Glomerular visceral epithelial cell (primary cell): ENCODE data around the gene ESR2.
"Not testable (repeated sequence)": the region's sequence is repeated elsewhere in the genome, so short reads cannot be mapped to it uniquely, and the experiment has no call there.

Experiments
- DNase-seq: peaks from one replicate; pipeline ENCODE4 v3.0.0-alpha.2; 2016; ENCODE audit errors: extremely low spot score

The ESR2 gene

DNA sequence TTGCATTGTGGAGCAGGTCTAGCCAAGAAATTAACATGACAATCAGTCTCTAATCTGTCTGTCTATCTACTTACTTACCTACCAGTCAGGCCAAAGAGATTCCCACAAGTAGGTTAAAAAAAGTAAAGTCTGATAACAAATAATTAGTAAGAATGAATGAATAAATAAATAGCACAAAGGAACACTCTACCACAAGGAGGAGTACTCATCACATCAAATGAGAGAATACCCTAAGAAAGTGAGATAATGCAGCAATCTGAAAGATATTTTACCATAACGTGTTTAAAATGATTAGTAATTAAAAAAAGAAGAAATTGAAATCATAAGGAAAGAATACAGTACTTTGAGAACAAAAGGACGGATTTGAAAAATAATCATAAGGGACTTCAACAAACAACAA, 254.1 kb downstream of the ESR2 start:
- no peak for DNase-seq

DNA sequence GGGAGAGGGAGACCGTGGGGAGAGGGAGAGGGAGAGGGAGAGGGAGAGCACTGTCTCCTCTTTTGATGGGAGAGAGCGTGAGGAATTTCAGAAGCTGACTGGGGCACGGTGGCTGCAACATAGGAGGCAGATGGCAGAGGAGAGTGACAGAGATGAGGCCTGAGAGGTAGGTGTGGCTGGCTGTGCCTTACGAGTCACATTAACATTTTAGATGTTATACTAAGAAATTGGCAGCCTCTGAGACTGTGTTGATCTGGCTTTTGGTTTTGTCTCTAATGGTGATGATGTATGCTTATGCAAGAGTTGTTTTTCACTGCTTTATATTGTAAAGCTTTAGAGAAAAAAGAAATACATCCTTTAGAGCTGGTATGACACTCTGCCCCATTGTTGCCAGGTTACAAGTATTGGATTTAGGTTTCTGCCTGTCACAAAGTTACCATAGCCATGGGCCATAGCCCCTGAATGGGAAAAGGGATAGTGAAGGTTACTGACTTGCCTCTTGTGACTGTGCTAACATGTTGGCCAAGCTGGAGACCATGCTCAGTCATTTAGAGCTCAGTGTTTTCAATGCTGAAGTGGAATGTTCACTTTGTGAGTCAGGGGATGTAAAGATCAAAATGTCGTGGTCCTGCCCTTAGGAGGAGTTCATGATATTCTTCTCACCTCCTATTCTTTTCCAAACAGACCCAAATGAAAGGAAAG, 255.2 kb downstream of the ESR2 start:
- DNase-seq, result no peak

DNA sequence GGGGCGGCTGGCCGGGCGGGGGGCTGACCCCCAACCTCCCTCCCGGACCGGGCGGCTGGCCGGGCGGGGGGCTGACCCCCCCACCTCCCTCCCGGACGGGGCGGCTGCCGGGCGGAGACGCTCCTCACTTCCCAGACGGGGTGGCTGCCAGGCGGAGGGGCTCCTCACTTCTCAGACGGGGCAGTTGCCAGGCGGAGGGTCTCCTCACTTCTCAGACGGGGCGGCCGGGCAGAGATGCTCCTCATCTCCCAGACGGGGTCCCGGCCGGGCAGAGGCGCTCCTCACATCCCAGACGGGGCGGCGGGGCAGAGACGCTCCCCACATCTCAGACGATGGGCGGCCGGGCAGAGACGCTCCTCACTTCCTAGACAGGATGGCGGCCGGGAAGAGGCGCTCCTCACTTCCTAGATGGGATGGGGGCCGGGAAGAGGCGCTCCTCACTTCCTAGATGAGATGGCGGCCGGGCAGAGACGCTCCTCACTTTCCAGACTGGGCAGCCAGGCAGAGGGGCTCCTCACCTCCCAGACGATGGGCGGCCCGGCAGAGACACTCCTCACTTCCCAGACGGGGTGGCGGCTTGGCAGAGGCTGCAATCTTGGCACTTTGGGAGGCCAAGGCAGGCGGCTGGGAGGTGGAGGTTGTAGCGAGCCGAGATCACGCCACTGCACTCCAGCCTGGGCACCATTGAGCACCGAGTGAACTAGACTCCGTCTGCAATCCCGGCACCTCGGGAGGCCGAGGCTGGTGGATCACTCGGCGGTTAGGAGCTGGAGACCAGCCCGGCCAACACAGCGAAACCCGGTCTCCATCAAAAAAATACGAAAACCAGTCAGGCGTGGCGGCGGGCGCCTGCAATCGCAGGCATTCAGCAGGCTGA, 256.1 kb downstream of the ESR2 start:
- not testable (repeated sequence) for DNase-seq

DNA sequence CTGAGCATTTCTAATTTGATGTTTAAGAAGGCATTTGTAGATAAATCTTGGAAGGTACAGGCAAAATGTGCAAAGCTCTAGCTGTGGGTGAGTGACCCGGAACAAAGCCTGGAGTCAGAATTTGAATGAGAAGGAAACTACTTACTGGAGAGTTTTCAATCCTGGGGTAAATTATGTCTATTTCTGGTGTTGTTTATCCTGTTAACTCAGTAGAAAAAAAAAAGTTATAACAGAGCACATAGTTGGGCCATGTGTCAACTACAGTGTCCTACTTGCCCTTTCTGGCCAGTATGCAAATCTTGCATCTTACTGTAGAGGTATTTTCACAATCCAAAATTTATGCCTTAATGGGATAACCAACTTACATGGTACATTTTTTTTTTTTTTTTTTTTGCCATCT, 259.0 kb downstream of the ESR2 start:
- DNase-seq, result no peak
